ENCODE results near the gene LYZL6.
A peak's percentile ranks its signal among the peaks of the same experiment; 100 is the strongest.

Gene LYZL6

DNA sequence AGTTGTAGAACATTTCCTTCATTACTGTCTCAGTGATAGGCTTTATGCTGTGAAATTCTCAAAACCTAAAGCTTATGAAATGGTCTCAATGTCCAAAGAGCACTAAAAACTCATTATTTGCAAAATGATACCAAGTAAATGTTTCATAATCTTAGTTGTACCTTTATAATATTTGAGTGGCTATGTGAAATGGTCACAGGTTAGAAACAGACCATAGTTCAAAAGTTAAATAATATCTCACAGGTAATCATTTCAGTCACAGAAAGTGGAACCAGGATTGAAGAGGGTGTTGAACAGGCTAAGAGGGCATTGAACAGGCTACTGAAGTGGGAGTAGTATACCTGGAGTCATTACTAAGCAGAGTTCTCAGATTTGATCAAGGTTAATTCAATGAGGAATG, 15.8 kb downstream of the LYZL6 start:
- Histone ChIP-seq H3K36me3 (peaks cover 10% of the 10 kb centered on the region; the same call in 1 of the 2 replicates), H3K27me3 (no peaks in the 10 kb centered on the region), H3K9me3 (no peaks in the 10 kb centered on the region), H3K4me3 (no peak overlapping the region), H3K9ac (no peak overlapping the region), H4K20me1 (no peaks in the 10 kb centered on the region), H3K4me2 (no peak overlapping the region), H3K27ac (no peak overlapping the region), H3K4me1 (peaks cover 18% of the 10 kb centered on the region)
- no peak for TF ChIP-seq Cebpa-rat (IDR thresholded peaks at IDR 0.05)

DNA sequence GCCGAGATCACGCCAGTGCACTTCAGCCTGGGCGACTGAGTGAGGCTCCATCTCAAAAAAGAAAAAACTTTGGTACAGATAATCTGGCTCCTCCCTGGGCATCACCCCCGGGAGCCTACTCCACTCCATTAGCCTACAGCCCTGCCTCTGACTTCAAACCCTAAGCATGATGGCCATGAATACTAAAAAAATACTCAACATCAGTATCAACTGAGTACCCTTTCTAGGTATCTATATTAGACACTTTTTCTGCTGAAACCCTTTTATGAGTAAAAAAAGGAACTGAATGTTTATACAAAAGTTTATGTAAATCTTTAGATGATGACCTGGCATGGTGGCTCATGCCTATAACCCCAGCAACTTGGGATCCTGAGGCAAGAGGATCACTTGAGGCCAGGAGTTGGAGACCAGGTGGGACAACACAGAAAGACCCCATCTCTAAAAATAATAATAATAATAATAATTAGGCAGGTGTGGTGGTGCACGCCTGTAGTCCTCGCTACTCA, 19.9 kb downstream of the LYZL6 start:
- Histone ChIP-seq H3K27me3 (no peaks in the 10 kb centered on the region), H3K9ac (no peak overlapping the region), H4K20me1 (no peaks in the 10 kb centered on the region), H3K36me3 (peaks cover 12% of the 10 kb centered on the region; the same call in 1 of the 2 replicates), H3K4me1 (peaks cover 5% of the 10 kb centered on the region), H3K4me3 (no peak overlapping the region), H3K4me2 (no peak overlapping the region), H3K9me3 (no peaks in the 10 kb centered on the region), H3K27ac (no peak overlapping the region)
- no peak for TF ChIP-seq Cebpa-rat (IDR thresholded peaks at IDR 0.05)

DNA sequence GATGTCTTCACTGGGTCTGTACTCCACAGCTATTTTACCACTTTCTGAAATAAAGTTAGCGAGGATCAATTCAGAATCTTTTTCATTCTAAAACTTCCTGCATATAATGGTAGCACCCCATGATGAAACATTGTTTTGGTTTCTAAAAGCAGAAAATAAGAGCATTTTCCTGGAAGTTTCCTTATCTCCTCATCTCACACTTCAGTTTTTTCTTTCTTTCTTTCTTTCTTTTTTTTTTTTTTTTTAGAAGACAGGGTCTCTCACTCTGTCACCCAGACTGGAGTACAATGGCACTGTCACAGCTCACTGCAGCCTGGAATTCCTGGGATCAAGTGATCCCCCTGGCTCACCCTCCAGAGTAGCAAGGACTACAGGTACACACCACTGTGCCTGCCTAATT, 23.3 kb downstream of the LYZL6 start:
- Histone ChIP-seq H3K27me3 (no peaks in the 10 kb centered on the region), H3K4me3 (no peak overlapping the region), H3K4me2 (no peak overlapping the region), H3K9ac (no peak overlapping the region), H3K9me3 (0 out of 2 replicates have a peak, but pooled peaks cover 6% of the 10 kb centered on the region), H4K20me1 (no peaks in the 10 kb centered on the region), H3K4me1 (peaks cover 10% of the 10 kb centered on the region), H3K27ac (no peak overlapping the region), H3K36me3 (peaks cover 12% of the 10 kb centered on the region; the same call in 1 of the 2 replicates)
- TF ChIP-seq Cebpa-rat (IDR thresholded peaks at IDR 0.05), result no peak

DNA sequence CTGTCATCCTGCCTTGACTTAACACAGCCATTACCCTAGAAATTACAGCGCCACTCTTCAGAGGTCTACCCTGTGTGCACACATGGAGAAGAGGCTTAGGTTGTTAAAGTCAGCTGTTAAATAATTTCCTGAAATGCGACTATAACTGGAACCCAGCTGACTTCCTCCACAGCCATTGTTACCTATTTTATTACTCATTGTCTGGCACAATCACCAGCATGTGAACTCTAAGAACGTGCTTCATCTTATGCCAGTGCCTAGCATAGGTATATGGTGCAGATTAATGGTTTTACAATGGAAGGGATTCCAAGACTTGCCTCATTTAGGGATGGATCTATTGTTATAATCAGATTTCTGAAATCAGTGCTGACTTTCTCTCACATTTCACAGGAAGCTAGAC, 24.8 kb downstream of the LYZL6 start:
- H3K9me3 ChIP-seq, result 0 out of 2 replicates have a peak, but pooled peaks cover 6% of the 10 kb centered on the region
- no peaks in the 10 kb centered on the region for H3K27me3 ChIP-seq

DNA sequence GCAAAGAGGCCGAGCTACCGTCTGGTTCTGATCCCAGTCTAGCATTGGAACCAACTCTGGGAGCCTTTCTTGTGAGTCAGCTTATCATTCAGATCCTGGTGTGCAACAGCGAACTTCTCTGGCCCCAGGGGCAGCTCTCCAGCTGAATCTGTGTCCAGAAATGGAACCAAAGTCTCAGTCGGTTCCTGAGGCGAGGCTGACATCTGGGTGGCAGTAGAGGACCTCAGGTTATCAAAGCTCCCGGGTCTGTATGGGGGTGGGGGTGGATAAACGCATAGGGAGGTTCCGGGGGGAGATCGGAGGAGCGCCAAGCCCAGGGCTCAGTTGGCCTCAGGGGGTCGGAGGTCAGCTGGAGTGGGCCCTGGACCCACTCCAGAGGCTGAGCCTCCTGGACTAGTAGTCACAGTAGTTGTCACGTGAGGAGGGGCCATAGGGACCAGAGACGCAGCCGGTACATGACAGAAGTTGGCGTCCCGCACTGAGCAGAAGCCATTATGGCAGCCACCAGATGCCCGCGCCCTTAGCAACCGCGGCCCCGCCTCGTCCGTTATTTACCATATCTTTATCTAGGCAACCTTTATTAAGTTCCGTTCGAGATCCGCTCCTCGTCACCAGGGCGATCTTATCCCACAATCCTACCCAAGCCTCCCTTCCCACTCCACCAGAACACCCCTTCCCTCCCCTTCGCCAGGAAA, 25.8 kb downstream of the LYZL6 start:
- H3K4me2 ChIP-seq, result no peak overlapping the region
- H4K20me1 ChIP-seq, result no peaks in the 10 kb centered on the region
- no peak for TF ChIP-seq Cebpa-rat (IDR thresholded peaks at IDR 0.05)
- H3K36me3 ChIP-seq, result peaks cover 2% of the 10 kb centered on the region; the same call in 1 of the 2 replicates
- no peak overlapping the region for H3K9ac ChIP-seq
- H3K4me1 ChIP-seq, result peaks cover 10% of the 10 kb centered on the region
- 0 out of 2 replicates have a peak, but pooled peaks cover 6% of the 10 kb centered on the region for H3K9me3 ChIP-seq
- H3K4me3 ChIP-seq, result no peak overlapping the region
- H3K27ac ChIP-seq, result no peak overlapping the region
- H3K27me3 ChIP-seq, result no peaks in the 10 kb centered on the region

More for the DNA sequence above, 24.8 kb downstream of the LYZL6 start:
- Histone ChIP-seq H3K4me1 (peaks cover 10% of the 10 kb centered on the region), H3K4me3 (no peak overlapping the region), H3K27ac (no peak overlapping the region), H3K4me2 (peak overlapping the region; percentile 39), H3K9ac (no peak overlapping the region), H3K36me3 (peaks cover 6% of the 10 kb centered on the region; the same call in 1 of the 2 replicates), H4K20me1 (no peaks in the 10 kb centered on the region)
- TF ChIP-seq Cebpa-rat (IDR thresholded peaks at IDR 0.05), result no peak

DNA sequence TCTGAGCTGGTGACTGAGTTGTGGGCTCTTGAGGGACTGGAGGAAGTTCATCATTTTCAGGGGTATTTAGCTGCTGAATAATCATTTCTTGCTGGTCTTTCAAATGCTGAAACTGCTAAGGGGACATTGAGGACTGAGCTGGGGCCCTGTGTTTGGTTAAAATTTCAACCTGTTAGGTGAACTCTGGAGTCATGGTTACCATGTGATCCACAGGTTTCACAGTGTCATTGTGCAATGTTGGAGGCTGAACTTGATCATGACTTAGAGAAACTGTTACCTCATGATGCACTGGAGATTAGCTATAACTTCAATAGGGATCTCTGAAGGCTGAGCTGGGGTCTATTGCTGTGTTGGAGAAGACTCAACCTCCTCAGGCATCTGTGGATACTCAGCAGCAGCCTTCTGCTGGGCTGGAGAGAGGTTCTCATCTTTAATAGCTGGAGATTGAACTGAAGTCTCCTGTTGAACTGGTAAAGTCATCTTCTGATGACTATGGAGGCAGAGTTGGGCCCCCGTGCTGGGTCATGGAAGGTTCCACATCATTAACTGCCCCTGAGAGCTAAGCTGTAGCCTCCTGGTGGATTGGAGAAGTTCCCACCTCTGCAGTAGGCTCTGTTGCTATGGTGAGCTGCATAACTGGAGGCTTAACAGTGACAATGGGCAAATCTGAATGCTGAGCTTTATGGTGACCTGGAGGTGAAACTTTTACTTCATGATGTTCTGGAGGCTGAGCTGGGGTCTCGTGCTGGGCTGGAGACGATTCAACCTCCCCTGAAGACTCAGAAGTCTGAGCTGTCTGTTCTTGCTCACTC, 28.2 kb downstream of the LYZL6 start:
- H3K36me3 ChIP-seq, result no peaks in the 10 kb centered on the region; the same call in 1 of the 2 replicates
- H3K4me2 ChIP-seq, result no peak overlapping the region
- no peaks in the 10 kb centered on the region for H3K27me3 ChIP-seq
- no peak overlapping the region for H3K27ac ChIP-seq
- no peak overlapping the region for H3K4me3 ChIP-seq
- H4K20me1 ChIP-seq, result no peaks in the 10 kb centered on the region
- 0 out of 2 replicates have a peak, but pooled peaks cover 6% of the 10 kb centered on the region for H3K9me3 ChIP-seq
- no peak for TF ChIP-seq Cebpa-rat (IDR thresholded peaks at IDR 0.05)
- peaks cover 10% of the 10 kb centered on the region for H3K4me1 ChIP-seq
- H3K9ac ChIP-seq, result no peak overlapping the region

DNA sequence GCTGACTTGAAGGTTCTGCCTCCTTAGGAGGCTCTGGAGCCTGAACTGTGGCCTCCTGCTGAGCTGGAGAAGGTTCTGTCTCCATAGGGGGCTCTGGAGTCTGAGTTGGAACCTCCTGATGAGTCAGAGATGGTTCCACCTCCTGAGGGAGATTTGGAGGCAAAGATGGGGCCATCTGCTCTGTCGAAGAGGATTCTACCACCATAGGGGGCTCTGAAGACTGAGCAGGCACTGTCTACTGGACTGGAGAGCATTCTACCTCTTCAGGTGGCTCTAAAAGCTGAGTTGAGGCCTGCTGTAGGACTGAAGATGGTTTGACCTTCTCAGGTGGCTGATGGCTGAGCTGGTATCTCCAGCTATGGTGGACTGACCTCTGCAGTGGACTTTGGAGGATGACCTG, 29.2 kb downstream of the LYZL6 start:
- no peak for TF ChIP-seq Cebpa-rat (IDR thresholded peaks at IDR 0.05)
- H3K9me3 ChIP-seq, result 0 out of 2 replicates have a peak, but pooled peaks cover 6% of the 10 kb centered on the region
- H3K27me3 ChIP-seq, result no peaks in the 10 kb centered on the region
- H3K27ac ChIP-seq, result no peak overlapping the region
- H3K36me3 ChIP-seq, result no peaks in the 10 kb centered on the region; the same call in 1 of the 2 replicates
- no peaks in the 10 kb centered on the region for H4K20me1 ChIP-seq
- H3K9ac ChIP-seq, result no peak overlapping the region
- no peak overlapping the region for H3K4me3 ChIP-seq
- H3K4me2 ChIP-seq, result no peak overlapping the region
- H3K4me1 ChIP-seq, result peaks cover 10% of the 10 kb centered on the region

DNA sequence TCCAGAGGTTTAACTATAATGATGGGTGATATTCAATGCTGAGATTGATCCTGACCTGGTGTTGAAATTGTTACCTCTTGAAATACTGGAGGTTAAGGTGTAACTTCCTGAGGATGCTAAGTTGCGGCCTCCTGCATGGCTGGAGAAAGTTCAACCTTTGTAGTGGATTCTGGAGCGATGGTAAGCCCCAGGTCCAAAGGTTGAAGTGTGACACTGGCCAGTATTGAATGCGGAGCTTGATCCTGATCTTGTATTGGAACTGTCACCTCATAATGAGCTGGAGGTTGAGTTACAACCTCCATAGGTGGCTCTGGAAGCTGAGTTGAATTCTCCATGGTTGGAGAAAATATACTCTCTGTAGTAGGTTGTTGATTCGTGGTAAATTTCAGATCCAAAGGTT, 29.9 kb downstream of the LYZL6 start:
- H3K9ac ChIP-seq, result no peak overlapping the region
- no peaks in the 10 kb centered on the region for H3K27me3 ChIP-seq
- no peak overlapping the region for H3K4me2 ChIP-seq
- H3K27ac ChIP-seq, result no peak overlapping the region
- H3K4me1 ChIP-seq, result peaks cover 4% of the 10 kb centered on the region
- no peaks in the 10 kb centered on the region for H4K20me1 ChIP-seq
- 0 out of 2 replicates have a peak, but pooled peaks cover 6% of the 10 kb centered on the region for H3K9me3 ChIP-seq
- TF ChIP-seq Cebpa-rat (IDR thresholded peaks at IDR 0.05), result no peak
- no peaks in the 10 kb centered on the region; the same call in 1 of the 2 replicates for H3K36me3 ChIP-seq
- H3K4me3 ChIP-seq, result no peak overlapping the region

DNA sequence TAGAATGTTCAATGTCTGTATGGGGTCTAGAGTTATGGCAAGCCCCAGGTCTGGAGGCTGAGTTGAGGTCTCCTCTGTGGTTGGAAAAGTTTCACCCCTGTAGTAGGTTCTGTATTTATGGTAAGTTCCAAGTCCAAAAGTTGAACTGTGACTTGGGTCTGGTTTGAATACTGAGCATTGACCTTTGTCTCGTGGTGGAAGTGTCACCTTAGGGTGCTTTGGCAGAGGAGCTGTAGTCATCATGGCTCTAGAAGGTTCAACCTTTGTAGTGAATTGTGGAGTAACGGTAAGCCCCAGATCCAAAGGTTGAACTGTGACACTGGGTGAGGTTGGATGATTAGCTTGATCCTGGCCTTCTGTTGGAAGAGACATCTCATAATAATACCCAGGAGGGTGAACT, 30.6 kb downstream of the LYZL6 start:
- H3K4me2 ChIP-seq, result no peak overlapping the region
- no peaks in the 10 kb centered on the region for H3K27me3 ChIP-seq
- H3K4me3 ChIP-seq, result no peak overlapping the region
- H3K27ac ChIP-seq, result no peak overlapping the region
- no peak overlapping the region for H3K9ac ChIP-seq
- H3K4me1 ChIP-seq, result no peaks in the 10 kb centered on the region
- H3K9me3 ChIP-seq, result 0 out of 2 replicates have a peak, but pooled peaks cover 6% of the 10 kb centered on the region
- no peak for TF ChIP-seq Cebpa-rat (IDR thresholded peaks at IDR 0.05)
- no peaks in the 10 kb centered on the region; the same call in 1 of the 2 replicates for H3K36me3 ChIP-seq
- H4K20me1 ChIP-seq, result no peaks in the 10 kb centered on the region
